ENCODE results near the gene LRR1.

The LRR1 gene

GRCh38 chr14:49594347-49595091 is 4.2 kb upstream of the LRR1 start:
- no peak for TF ChIP-seq CTCF (IDR thresholded peaks at IDR 0.05; ENCODE audit: low read depth, low read length)
- Histone ChIP-seq H3K36me3 (no peaks in the 10 kb centered on the region), H3K9me3 (no peaks in the 10 kb centered on the region), H3K4me3 (ENCODE audit: low read depth, low read length) (no peak overlapping the region), H3K4me1 (no peaks in the 10 kb centered on the region), H3K27me3 (no peaks in the 10 kb centered on the region)
- DNase-seq: no peak

DNA sequence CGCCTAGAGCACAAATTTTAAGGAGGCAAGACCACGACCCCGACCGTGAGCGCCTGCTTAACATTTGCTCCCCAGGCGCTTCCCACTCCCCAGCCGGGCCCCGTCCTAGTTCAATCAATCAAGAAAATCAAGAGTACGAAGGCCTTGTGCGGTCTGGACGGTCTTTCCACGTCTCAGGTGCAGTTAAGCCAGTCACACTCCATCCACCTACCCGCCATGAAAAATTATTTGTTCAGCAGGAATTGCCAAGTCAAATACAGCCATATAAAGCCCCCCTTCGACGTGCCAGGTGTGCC is 603 bp upstream of the LRR1 start:
- no peaks in the 10 kb centered on the region for H3K4me1 ChIP-seq
- H3K9me3 ChIP-seq: no peaks in the 10 kb centered on the region
- no peak for DNase-seq
- peak overlapping the region; percentile 100 for H3K4me3 ChIP-seq (ENCODE audit: low read depth, low read length)
- H3K36me3 ChIP-seq: peaks cover 9% of the 10 kb centered on the region
- TF ChIP-seq CTCF (IDR thresholded peaks at IDR 0.05; ENCODE audit: low read depth, low read length): no peak
- no peaks in the 10 kb centered on the region for H3K27me3 ChIP-seq

- Histone ChIP-seq H3K36me3 (peaks cover 39% of the 10 kb centered on the region), H3K4me3 (ENCODE audit: low read depth, low read length) (no peak overlapping the region), H3K27me3 (no peaks in the 10 kb centered on the region), H3K4me1 (no peaks in the 10 kb centered on the region), H3K9me3 (no peaks in the 10 kb centered on the region)
- DNase-seq: no peak
- no peak for TF ChIP-seq CTCF (IDR thresholded peaks at IDR 0.05; ENCODE audit: low read depth, low read length)
Measured at GRCh38 chr14:49607583-49607982, 8.8 kb downstream of the LRR1 start.

DNA sequence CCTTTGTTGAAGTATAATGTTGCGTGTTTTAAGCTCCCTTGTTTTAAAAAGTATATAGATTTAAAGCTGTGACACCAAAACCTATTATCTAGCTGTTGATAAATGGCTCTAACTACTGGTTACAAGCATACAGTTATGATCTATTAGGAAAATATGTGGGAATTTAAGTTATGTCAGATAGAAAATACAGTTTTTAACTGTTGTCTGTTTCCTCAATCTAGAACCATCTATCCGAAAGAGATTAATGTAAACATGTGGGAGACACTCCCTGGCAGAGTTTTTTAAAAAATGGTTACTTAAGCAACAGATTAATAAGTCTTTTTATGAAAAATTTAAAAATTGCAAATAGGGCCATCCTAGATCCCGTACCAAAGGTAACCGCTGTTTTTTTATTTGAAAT is 13.5 kb downstream of the LRR1 start:
- H3K9me3 ChIP-seq: no peaks in the 10 kb centered on the region
- TF ChIP-seq CTCF (IDR thresholded peaks at IDR 0.05; ENCODE audit: low read depth, low read length): no peak
- peaks cover 25% of the 10 kb centered on the region for H3K36me3 ChIP-seq
- DNase-seq: no peak
- no peaks in the 10 kb centered on the region for H3K27me3 ChIP-seq
- no peak overlapping the region for H3K4me3 ChIP-seq (ENCODE audit: low read depth, low read length)
- no peaks in the 10 kb centered on the region for H3K4me1 ChIP-seq

- Histone ChIP-seq H3K4me1 (no peaks in the 10 kb centered on the region), H3K9me3 (no peaks in the 10 kb centered on the region), H3K36me3 (peaks cover 25% of the 10 kb centered on the region), H3K4me3 (ENCODE audit: low read depth, low read length) (no peak overlapping the region), H3K27me3 (no peaks in the 10 kb centered on the region)
- DNase-seq: no peak
- TF ChIP-seq CTCF (IDR thresholded peaks at IDR 0.05; ENCODE audit: low read depth, low read length): no peak
Measured at GRCh38 chr14:49612671-49613070, 13.9 kb downstream of the LRR1 start.

DNA sequence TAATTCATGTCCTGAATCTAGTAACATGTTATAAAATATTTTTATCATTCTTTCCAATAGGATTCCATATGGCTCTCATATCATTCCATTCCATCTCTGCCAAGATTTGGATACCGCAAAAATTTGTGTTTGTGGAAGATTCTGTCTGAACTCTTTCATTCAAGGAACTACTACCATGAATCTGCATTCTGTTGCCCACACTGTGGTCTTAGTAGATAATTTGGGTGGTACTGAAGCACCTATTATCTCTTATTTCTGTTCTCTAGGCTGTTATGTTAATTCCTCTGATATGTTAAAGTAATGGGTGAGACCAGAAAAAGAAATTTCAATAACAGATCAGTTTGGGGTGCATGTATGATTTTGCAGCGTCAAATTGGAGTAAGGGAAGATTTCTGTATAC is 15.5 kb downstream of the LRR1 start:
- no peak for TF ChIP-seq CTCF (IDR thresholded peaks at IDR 0.05; ENCODE audit: low read depth, low read length)
- no peaks in the 10 kb centered on the region for H3K9me3 ChIP-seq
- no peaks in the 10 kb centered on the region for H3K4me1 ChIP-seq
- H3K36me3 ChIP-seq: peaks cover 35% of the 10 kb centered on the region
- no peak overlapping the region for H3K4me3 ChIP-seq (ENCODE audit: low read depth, low read length)
- DNase-seq: no peak
- H3K27me3 ChIP-seq: no peaks in the 10 kb centered on the region
